D721Med (cell line): ENCODE measurements around the gene TMEM231.

ENCODE experiments used
- DNase-seq: peaks from one replicate; pipeline ENCODE4 v3.0.0; 2011; ENCODE audit warnings: low spot score; ENCODE audit not compliant: insufficient read length
- FAIRE-seq: peaks from 2 replicates; lab custom pipeline; 2011; peaks lifted over from hg19 to GRCh38; lab: Jason Lieb, UNC
- TF ChIP-seq, protein P1 (sequence below): IDR thresholded peaks from 2 replicates; pipeline ENCODE4 v1.5.1; 2012; ENCODE audit warnings: mild to moderate bottlenecking, control low read depth; ENCODE audit not compliant: insufficient read depth; ENCODE audit errors: missing control alignments

The TMEM231 gene

DNA sequence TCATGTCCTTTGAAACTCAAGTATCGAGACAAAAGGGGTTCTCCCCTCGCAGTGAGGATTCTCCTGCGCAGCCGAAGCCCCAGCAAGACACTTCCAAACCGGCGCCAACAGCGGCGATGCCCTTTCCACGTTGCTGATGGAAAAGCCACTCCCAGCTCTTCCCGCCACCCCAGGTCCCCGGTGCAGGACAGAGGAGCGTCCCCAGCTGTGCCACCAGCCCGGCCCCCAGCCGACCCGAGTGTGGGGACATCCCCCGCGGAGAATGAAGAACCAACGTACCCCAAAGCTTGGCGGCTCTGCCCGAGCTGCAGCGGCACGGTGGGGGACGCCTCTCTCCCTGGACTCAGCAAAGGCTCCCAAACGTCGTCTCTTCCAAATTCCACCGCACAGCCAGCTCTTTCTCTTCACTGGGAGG, 61.4 kb downstream of the TMEM231 start:
- FAIRE-seq (no peak), DNase-seq (no peak)
- TF ChIP-seq, protein P1, sequence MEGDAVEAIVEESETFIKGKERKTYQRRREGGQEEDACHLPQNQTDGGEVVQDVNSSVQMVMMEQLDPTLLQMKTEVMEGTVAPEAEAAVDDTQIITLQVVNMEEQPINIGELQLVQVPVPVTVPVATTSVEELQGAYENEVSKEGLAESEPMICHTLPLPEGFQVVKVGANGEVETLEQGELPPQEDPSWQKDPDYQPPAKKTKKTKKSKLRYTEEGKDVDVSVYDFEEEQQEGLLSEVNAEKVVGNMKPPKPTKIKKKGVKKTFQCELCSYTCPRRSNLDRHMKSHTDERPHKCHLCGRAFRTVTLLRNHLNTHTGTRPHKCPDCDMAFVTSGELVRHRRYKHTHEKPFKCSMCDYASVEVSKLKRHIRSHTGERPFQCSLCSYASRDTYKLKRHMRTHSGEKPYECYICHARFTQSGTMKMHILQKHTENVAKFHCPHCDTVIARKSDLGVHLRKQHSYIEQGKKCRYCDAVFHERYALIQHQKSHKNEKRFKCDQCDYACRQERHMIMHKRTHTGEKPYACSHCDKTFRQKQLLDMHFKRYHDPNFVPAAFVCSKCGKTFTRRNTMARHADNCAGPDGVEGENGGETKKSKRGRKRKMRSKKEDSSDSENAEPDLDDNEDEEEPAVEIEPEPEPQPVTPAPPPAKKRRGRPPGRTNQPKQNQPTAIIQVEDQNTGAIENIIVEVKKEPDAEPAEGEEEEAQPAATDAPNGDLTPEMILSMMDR: no peak

DNA sequence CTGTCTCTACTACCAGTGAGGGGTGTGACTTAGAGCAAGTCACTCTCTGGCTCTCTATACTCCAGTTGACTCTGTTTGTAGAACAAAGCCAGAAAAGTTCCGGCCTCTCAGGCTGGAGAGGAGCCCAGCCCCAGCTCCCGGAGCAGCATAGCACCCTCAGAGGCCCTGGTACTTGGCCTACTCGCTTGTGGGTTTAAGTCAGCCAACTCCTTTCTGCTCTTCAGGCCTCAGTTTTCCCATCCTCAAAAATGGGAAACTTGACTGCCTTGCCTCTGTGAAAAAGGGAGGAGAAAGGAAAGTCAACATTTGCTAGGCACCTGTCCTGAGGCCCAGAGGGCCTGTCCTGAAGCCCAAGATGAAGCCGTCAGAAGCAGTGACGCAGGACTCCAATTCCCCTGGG, 61.9 kb downstream of the TMEM231 start:
- no peak for FAIRE-seq
- no peak for DNase-seq
- TF ChIP-seq, protein P1: no peak

DNA sequence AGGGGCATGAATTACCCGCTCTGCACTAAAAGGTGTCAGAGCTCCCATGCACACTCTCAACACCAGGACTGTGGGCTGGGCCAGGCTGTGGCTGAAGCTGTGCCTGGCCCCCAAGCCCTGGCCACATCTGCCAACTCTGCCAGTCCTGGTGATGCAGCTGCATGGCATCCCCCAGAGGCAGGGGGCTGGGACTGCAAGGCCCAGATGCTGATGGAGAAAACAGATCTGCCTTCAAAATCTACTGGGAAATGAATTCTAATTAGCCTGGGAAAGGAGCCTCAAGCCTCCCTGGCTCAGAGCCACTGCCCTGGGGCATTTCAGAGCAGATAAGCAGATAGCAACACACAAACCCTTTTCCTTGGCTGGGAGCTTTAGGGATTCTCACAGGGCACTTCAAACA, 64.2 kb downstream of the TMEM231 start:
- FAIRE-seq: no peak
- TF ChIP-seq, protein P1: no peak
- no peak for DNase-seq

DNA sequence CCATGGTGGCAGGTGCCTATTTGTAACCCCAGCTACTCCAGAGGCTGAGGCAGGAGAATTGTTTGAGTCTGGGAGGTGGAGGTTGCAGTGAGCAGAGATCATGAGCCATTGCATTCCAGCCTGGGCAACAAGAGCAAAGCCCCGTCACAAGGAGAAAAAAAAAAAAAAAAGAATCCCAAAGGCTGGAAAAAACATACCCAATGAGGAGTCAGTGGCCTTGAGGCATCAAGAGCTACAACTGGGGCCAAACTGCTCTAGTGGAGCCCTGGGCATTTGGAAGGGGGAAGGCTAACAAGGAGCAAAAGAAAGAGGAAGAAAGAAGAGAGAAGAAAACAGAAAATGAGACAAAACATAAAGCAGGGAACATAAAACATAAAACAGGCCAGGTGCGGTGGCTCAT, 67.7 kb downstream of the TMEM231 start:
- no peak for DNase-seq
- TF ChIP-seq, protein P1: no peak
- FAIRE-seq: no peak
